Glutamatergic neuron (in vitro differentiated cells): ENCODE data around the gene SERPINB12. TPM values are rescaled to one million over a fixed set of nuclear protein-coding genes. Genes with fewer than 3 reads are reported as not detected.

ENCODE experiments used
- DNase-seq: peaks from one replicate; pipeline ENCODE4 v3.0.0; 2022
- H3K27ac Mint-ChIP-seq: one replicate; pipeline ENCODE4 v1.8.0; 2020; ENCODE audit warnings: mild to moderate bottlenecking, mixed read lengths, inconsistent platforms; ENCODE audit not compliant: unreplicated experiment
- H3K27me3 Mint-ChIP-seq: one replicate; pipeline ENCODE4 v1.8.0; 2020; ENCODE audit warnings: mild to moderate bottlenecking, moderate library complexity, mixed read lengths, inconsistent platforms; ENCODE audit not compliant: unreplicated experiment
- H3K36me3 Mint-ChIP-seq: one replicate; pipeline ENCODE4 v1.8.0; 2020; ENCODE audit warnings: mild to moderate bottlenecking, mixed read lengths, inconsistent platforms; ENCODE audit not compliant: unreplicated experiment
- H3K4me1 Mint-ChIP-seq: one replicate; pipeline ENCODE4 v1.8.0; 2020; ENCODE audit warnings: mild to moderate bottlenecking, low read depth, mixed read lengths, inconsistent platforms; ENCODE audit not compliant: unreplicated experiment
- H3K4me3 Mint-ChIP-seq: one replicate; pipeline ENCODE4 v1.8.0; 2020; ENCODE audit warnings: mild to moderate bottlenecking, mixed read lengths, inconsistent platforms; ENCODE audit not compliant: unreplicated experiment
- H3K9me3 Mint-ChIP-seq: one replicate; pipeline ENCODE4 v1.8.0; 2020; ENCODE audit warnings: mild to moderate bottlenecking, moderate library complexity, mixed read lengths, inconsistent platforms; ENCODE audit not compliant: unreplicated experiment
- CTCF ChIP-seq: fragments of 200-600 bp; sonication (generic); IDR thresholded peaks from one replicate; pipeline ENCODE4 v1.5.0; 2021; ENCODE audit not compliant: partially characterized antibody, unreplicated experiment
- total RNA-seq: library from RNA; stranded (reverse); fragmentation: NEBNext Ultra II Directional; extraction: Animal tissue kit (Norgen Biotek cat#: 25700); gene quantifications from one replicate; pipeline ENCODE4 v1.2.1, GENCODE V29; 2021; ENCODE audit not compliant: unreplicated experiment

Gene SERPINB12
- total RNA-seq, 1 donor from 2014 or later, result not detected

- Mint-ChIP-seq H3K4me1 (no peaks in the 10 kb centered on the region), H3K9me3 (no peaks in the 10 kb centered on the region), H3K27me3 (peaks cover 2% of the 10 kb centered on the region), H3K36me3 (no peaks in the 10 kb centered on the region), H3K27ac (no peak overlapping the region), H3K4me3 (no peak overlapping the region)
- no peak for TF ChIP-seq CTCF
- DNase-seq, result no peak
Observed at GRCh38 chr18:63545000-63545399, 2.8 kb downstream of the SERPINB12 start.

- TF ChIP-seq CTCF, result no peak
- H3K9me3 Mint-ChIP-seq, result no peaks in the 10 kb centered on the region
- no peaks in the 10 kb centered on the region for H3K36me3 Mint-ChIP-seq
- no peak overlapping the region for H3K4me3 Mint-ChIP-seq
- no peaks in the 10 kb centered on the region for H3K27me3 Mint-ChIP-seq
- no peak for DNase-seq
- H3K4me1 Mint-ChIP-seq, result no peaks in the 10 kb centered on the region
- no peak overlapping the region for H3K27ac Mint-ChIP-seq
Observed at GRCh38 chr18:63550068-63550467, 7.9 kb downstream of the SERPINB12 start.

GRCh38 chr18:63551769-63552168, 9.6 kb downstream of the SERPINB12 start:
- no peaks in the 10 kb centered on the region for H3K9me3 Mint-ChIP-seq
- no peak overlapping the region for H3K27ac Mint-ChIP-seq
- no peak overlapping the region for H3K4me3 Mint-ChIP-seq
- no peaks in the 10 kb centered on the region for H3K4me1 Mint-ChIP-seq
- no peak for TF ChIP-seq CTCF
- H3K36me3 Mint-ChIP-seq, result no peaks in the 10 kb centered on the region
- no peak for DNase-seq
- no peaks in the 10 kb centered on the region for H3K27me3 Mint-ChIP-seq

- H3K36me3 Mint-ChIP-seq, result no peaks in the 10 kb centered on the region
- no peak overlapping the region for H3K4me3 Mint-ChIP-seq
- H3K4me1 Mint-ChIP-seq, result no peaks in the 10 kb centered on the region
- no peak overlapping the region for H3K27ac Mint-ChIP-seq
- DNase-seq, result no peak
- no peak for TF ChIP-seq CTCF
- H3K9me3 Mint-ChIP-seq, result no peaks in the 10 kb centered on the region
- no peaks in the 10 kb centered on the region for H3K27me3 Mint-ChIP-seq
Observed at GRCh38 chr18:63552581-63552980, 10.4 kb downstream of the SERPINB12 start.

- Mint-ChIP-seq H3K4me3 (no peak overlapping the region), H3K9me3 (no peaks in the 10 kb centered on the region), H3K27ac (no peak overlapping the region), H3K27me3 (no peaks in the 10 kb centered on the region), H3K36me3 (no peaks in the 10 kb centered on the region), H3K4me1 (no peaks in the 10 kb centered on the region)
- DNase-seq, result no peak
- TF ChIP-seq CTCF, result no peak
Observed at GRCh38 chr18:63553081-63553480, 10.9 kb downstream of the SERPINB12 start.
